Central memory CD8-positive, alpha-beta T cell (primary cell): ENCODE measurements around the gene KCNAB1.

Source experiments
- ATAC-seq: fragments of 150-1000 bp; cut with Tn5 transposase; replicated peaks from 2 replicates; pipeline ENCODE4 v1.10.0; 2022; ENCODE audit warnings: mild to moderate bottlenecking, moderate FRiP score, moderate number of reproducible peaks; ENCODE audit not compliant: poor library complexity, severe bottlenecking; ENCODE audit errors: extremely low read depth
- DNase-seq, 2 donors: peaks; one replicate each; pipeline ENCODE4 v3.0.0; 2021; ENCODE audit warnings: low spot score in 2 of 2
- H3K27ac Mint-ChIP-seq: one replicate; pipeline ENCODE4 v1.8.0; 2022; ENCODE audit warnings: low read depth, mild to moderate bottlenecking, moderate library complexity, mixed read lengths
- H3K27me3 Mint-ChIP-seq: one replicate; pipeline ENCODE4 v1.8.0; 2022; ENCODE audit warnings: mixed read lengths
- H3K36me3 Mint-ChIP-seq: one replicate; pipeline ENCODE4 v1.8.0; 2022; ENCODE audit warnings: mild to moderate bottlenecking, moderate library complexity, mixed read lengths; ENCODE audit not compliant: insufficient read depth
- H3K4me1 Mint-ChIP-seq: one replicate; pipeline ENCODE4 v1.8.0; 2022; ENCODE audit warnings: mixed read lengths
- H3K4me3 Mint-ChIP-seq: one replicate; pipeline ENCODE4 v1.8.0; 2022; ENCODE audit warnings: mild to moderate bottlenecking, moderate library complexity, mixed read lengths
- H3K9me3 Mint-ChIP-seq: one replicate; pipeline ENCODE4 v1.8.0; 2022; ENCODE audit warnings: mixed read lengths

KCNAB1 gene

DNA sequence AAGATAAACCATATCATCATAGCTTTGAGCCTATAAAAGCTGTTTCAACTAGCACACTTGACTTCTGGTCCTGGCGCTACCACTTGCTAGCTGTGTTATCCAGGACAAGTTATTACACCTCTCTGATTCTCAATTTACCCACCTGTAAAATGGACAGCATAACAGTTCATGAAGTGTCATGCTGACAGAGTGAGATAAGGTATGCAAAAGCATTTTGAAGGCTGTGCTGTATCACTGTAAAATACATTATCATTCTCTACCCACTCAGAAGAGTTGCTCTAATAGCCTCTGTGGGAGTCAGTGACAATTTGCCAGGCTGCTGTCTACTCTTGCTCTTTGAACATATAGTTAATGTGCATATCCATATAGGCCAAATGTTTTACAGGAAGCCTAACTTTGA is 341.5 kb downstream of the KCNAB1 start:
- H3K4me3 Mint-ChIP-seq: no peak overlapping the region
- peaks cover 2% of the 10 kb centered on the region for H3K36me3 Mint-ChIP-seq
- H3K27me3 Mint-ChIP-seq: peaks cover 55% of the 10 kb centered on the region
- H3K27ac Mint-ChIP-seq: no peak overlapping the region
- no peaks in the 10 kb centered on the region for H3K9me3 Mint-ChIP-seq
- DNase-seq (no peak), ATAC-seq (no peak)
- H3K4me1 Mint-ChIP-seq: no peaks in the 10 kb centered on the region

- H3K4me3 Mint-ChIP-seq: no peak overlapping the region
- H3K9me3 Mint-ChIP-seq: no peaks in the 10 kb centered on the region
- no peak for DNase-seq
- H3K27ac Mint-ChIP-seq: no peak overlapping the region
- ATAC-seq: no peak
- H3K36me3 Mint-ChIP-seq: peaks cover 2% of the 10 kb centered on the region
- no peaks in the 10 kb centered on the region for H3K4me1 Mint-ChIP-seq
- peaks cover 63% of the 10 kb centered on the region for H3K27me3 Mint-ChIP-seq
These were observed 342.7 kb downstream of the KCNAB1 start for GRCh38 chr3:156463123-156463522.

DNA sequence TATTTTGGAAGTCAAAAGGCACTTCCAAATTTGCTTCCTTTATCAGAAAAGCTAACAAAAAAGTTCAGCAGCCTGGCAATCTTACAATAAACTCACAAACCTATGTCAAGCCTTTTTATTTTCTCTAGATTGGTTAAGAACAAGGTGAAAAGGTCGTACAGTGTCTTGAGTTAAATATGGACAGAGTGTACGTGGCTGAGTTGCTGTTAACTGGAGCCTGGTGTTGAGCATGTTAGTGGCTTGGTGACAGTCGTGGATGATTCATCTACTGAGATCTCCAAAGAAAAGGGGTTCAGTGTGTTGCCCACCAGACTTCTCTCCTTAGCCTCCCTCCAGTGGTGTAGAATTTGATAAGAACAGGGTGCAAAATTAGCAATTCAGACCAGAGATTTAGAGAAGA is 344.8 kb downstream of the KCNAB1 start:
- Mint-ChIP-seq H3K36me3 (no peaks in the 10 kb centered on the region), H3K4me3 (no peak overlapping the region), H3K9me3 (no peaks in the 10 kb centered on the region), H3K4me1 (no peaks in the 10 kb centered on the region), H3K27me3 (peaks cover 55% of the 10 kb centered on the region), H3K27ac (no peak overlapping the region)
- ATAC-seq (no peak), DNase-seq (no peak)

DNA sequence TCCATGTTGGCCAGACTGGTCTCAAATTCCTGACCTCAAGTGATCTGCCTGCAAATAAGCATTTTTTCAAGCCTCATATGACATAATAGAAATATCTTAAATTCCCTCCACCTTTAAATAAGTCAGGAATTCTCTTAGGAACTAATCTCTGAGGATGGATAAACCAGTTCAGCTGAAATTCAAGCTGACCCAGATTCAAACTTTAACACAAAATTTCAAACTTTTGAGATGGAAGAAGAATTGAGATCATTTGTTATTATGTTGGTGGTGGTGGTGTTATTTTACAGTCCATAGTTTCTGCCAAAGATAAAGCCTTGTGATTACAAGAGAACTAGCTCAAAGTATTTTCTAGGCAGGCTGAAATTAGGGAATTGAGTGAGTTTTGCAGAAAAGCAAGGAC is 349.1 kb downstream of the KCNAB1 start:
- Mint-ChIP-seq H3K36me3 (no peaks in the 10 kb centered on the region), H3K27ac (no peak overlapping the region), H3K27me3 (peaks cover 39% of the 10 kb centered on the region), H3K9me3 (no peaks in the 10 kb centered on the region), H3K4me1 (no peaks in the 10 kb centered on the region), H3K4me3 (no peak overlapping the region)
- ATAC-seq (no peak), DNase-seq (no peak)

- H3K27me3 Mint-ChIP-seq: peaks cover 39% of the 10 kb centered on the region
- no peak for DNase-seq
- peaks cover 4% of the 10 kb centered on the region for H3K4me1 Mint-ChIP-seq
- H3K27ac Mint-ChIP-seq: no peak overlapping the region
- no peak overlapping the region for H3K4me3 Mint-ChIP-seq
- ATAC-seq: no peak
- no peaks in the 10 kb centered on the region for H3K9me3 Mint-ChIP-seq
- no peaks in the 10 kb centered on the region for H3K36me3 Mint-ChIP-seq
These were observed 351.1 kb downstream of the KCNAB1 start for GRCh38 chr3:156471431-156471830.

DNA sequence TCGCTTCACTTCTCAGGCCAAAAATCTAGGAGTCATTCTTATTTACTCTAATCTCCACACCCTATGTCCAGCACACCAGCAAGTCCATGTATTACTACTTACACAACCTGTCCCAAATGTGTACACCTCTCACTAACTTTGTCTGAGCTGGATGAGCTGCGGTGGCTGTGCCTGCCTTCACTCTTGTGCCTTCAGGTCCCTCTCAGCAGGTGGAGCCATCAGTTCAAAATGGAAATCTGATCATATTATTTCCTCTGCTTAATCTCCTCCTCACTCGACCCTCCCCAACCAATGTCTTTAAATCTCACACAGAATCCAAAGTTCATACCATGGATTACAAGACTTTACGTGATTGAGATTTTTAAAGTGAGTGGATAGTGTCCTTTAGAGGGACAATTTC is 351.8 kb downstream of the KCNAB1 start:
- Mint-ChIP-seq H3K9me3 (no peaks in the 10 kb centered on the region), H3K27me3 (peaks cover 41% of the 10 kb centered on the region), H3K36me3 (no peaks in the 10 kb centered on the region), H3K4me1 (peaks cover 4% of the 10 kb centered on the region), H3K4me3 (no peak overlapping the region), H3K27ac (no peak overlapping the region)
- ATAC-seq: no peak
- no peak for DNase-seq

- DNase-seq: no peak
- Mint-ChIP-seq H3K9me3 (no peaks in the 10 kb centered on the region), H3K4me3 (no peak overlapping the region), H3K4me1 (peaks cover 4% of the 10 kb centered on the region), H3K27ac (no peak overlapping the region), H3K27me3 (peaks cover 37% of the 10 kb centered on the region), H3K36me3 (no peaks in the 10 kb centered on the region)
- no peak for ATAC-seq
These were observed 352.3 kb downstream of the KCNAB1 start for GRCh38 chr3:156472684-156473083.

DNA sequence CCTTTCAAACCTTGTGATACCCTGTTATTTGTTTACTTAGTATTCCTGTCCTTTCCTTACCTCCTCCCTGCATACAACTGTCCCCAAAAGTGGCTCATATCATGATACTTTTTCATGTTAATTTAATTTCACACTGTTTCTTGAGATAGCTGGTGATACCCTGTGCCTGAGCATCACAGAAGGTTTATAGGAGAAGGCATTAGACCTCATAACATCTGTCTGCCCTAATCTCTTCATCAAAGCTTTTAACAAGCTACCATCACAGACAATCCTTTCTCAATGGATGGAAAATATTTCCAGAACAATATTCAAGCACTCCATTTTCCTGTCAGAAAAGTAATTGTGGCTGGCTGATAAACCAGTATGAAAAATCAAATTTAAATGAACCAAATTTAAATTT is 353.0 kb downstream of the KCNAB1 start:
- Mint-ChIP-seq H3K27ac (no peak overlapping the region), H3K4me3 (no peak overlapping the region), H3K36me3 (no peaks in the 10 kb centered on the region), H3K4me1 (peaks cover 4% of the 10 kb centered on the region), H3K9me3 (no peaks in the 10 kb centered on the region), H3K27me3 (peaks cover 31% of the 10 kb centered on the region)
- no peak for DNase-seq
- ATAC-seq: no peak

GRCh38 chr3:156474560-156475389 is 354.4 kb downstream of the KCNAB1 start:
- ATAC-seq (peak; percentile 60), DNase-seq (no peak)
- Mint-ChIP-seq H3K4me1 (peaks cover 4% of the 10 kb centered on the region), H3K27me3 (peaks cover 40% of the 10 kb centered on the region), H3K9me3 (no peaks in the 10 kb centered on the region), H3K36me3 (no peaks in the 10 kb centered on the region), H3K4me3 (no peak overlapping the region), H3K27ac (no peak overlapping the region)

DNA sequence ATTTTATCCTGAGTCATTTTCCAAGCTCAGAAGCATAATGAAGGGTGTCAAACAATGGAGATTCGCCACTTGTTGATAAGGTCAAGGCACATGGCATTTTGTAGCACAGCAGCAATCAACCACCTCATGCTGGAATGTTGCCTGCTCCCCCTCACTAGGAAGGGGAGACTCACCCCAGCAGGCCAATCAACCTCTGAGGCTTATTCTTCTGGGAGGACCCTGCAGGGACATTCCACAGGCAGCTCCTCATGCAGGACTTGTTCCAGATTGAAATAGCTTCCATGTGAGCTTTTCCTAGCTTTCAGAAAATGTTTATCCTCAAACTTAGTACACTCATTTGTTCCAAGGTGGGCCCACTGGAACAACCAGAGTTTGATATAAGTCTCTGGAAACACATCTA is 356.9 kb downstream of the KCNAB1 start:
- ATAC-seq: no peak
- Mint-ChIP-seq H3K27me3 (peaks cover 30% of the 10 kb centered on the region), H3K27ac (no peak overlapping the region), H3K36me3 (no peaks in the 10 kb centered on the region), H3K4me1 (peaks cover 13% of the 10 kb centered on the region), H3K4me3 (no peak overlapping the region), H3K9me3 (no peaks in the 10 kb centered on the region)
- DNase-seq: no peak

- Mint-ChIP-seq H3K4me3 (no peak overlapping the region), H3K27ac (no peak overlapping the region), H3K36me3 (peaks cover under 1% of the 10 kb centered on the region), H3K9me3 (no peaks in the 10 kb centered on the region), H3K4me1 (peaks cover 29% of the 10 kb centered on the region), H3K27me3 (peaks cover 27% of the 10 kb centered on the region)
- DNase-seq: no peak
- ATAC-seq: no peak
These were observed 358.5 kb downstream of the KCNAB1 start for GRCh38 chr3:156478891-156479290.

GRCh38 chr3:156479604-156480003 is 359.2 kb downstream of the KCNAB1 start:
- peaks cover 36% of the 10 kb centered on the region for H3K4me1 Mint-ChIP-seq
- H3K27ac Mint-ChIP-seq: no peak overlapping the region
- H3K27me3 Mint-ChIP-seq: peaks cover 27% of the 10 kb centered on the region
- no peak for DNase-seq
- no peaks in the 10 kb centered on the region for H3K9me3 Mint-ChIP-seq
- peaks cover 5% of the 10 kb centered on the region for H3K36me3 Mint-ChIP-seq
- H3K4me3 Mint-ChIP-seq: no peak overlapping the region
- no peak for ATAC-seq

DNA sequence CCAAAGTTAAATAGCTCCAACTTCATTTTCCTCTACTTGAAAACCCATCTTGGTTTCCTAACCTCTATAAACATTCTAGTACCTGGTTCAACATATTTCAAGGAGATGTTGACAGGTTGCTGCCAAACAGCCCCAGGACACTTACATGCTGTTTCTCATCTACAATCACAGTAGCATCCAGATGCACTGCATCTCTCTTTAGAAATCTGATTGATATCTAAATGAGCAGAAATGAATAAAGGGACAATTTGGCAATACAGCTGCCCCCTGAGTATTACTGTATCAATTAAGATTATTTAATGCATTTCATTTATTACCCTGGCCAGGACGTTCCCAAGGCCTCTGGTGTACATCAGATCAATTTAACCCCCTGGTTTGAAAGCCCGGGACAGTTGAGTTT is 360.6 kb downstream of the KCNAB1 start:
- peaks cover 18% of the 10 kb centered on the region for H3K27me3 Mint-ChIP-seq

More for the DNA sequence above, 360.6 kb downstream of the KCNAB1 start:
- H3K27ac Mint-ChIP-seq: no peak overlapping the region
- no peaks in the 10 kb centered on the region for H3K9me3 Mint-ChIP-seq
- H3K36me3 Mint-ChIP-seq: peaks cover 5% of the 10 kb centered on the region
- ATAC-seq (no peak), DNase-seq (no peak)
- peaks cover 37% of the 10 kb centered on the region for H3K4me1 Mint-ChIP-seq
- H3K4me3 Mint-ChIP-seq: no peak overlapping the region
